Fibroblast of skin of right biceps (primary cell): ENCODE results near the gene P3H4.
A peak's percentile ranks its signal among the peaks of the same experiment; 100 is the strongest.
"Not testable (repeated sequence)": the region's sequence is repeated elsewhere in the genome, so short reads cannot be mapped to it uniquely, and the experiment has no call there.

Experiments
- DNase-seq: peaks from one replicate; pipeline ENCODE4 v3.0.0-alpha.2; 2013

The P3H4 gene, protein sequence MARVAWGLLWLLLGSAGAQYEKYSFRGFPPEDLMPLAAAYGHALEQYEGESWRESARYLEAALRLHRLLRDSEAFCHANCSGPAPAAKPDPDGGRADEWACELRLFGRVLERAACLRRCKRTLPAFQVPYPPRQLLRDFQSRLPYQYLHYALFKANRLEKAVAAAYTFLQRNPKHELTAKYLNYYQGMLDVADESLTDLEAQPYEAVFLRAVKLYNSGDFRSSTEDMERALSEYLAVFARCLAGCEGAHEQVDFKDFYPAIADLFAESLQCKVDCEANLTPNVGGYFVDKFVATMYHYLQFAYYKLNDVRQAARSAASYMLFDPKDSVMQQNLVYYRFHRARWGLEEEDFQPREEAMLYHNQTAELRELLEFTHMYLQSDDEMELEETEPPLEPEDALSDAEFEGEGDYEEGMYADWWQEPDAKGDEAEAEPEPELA

DNA sequence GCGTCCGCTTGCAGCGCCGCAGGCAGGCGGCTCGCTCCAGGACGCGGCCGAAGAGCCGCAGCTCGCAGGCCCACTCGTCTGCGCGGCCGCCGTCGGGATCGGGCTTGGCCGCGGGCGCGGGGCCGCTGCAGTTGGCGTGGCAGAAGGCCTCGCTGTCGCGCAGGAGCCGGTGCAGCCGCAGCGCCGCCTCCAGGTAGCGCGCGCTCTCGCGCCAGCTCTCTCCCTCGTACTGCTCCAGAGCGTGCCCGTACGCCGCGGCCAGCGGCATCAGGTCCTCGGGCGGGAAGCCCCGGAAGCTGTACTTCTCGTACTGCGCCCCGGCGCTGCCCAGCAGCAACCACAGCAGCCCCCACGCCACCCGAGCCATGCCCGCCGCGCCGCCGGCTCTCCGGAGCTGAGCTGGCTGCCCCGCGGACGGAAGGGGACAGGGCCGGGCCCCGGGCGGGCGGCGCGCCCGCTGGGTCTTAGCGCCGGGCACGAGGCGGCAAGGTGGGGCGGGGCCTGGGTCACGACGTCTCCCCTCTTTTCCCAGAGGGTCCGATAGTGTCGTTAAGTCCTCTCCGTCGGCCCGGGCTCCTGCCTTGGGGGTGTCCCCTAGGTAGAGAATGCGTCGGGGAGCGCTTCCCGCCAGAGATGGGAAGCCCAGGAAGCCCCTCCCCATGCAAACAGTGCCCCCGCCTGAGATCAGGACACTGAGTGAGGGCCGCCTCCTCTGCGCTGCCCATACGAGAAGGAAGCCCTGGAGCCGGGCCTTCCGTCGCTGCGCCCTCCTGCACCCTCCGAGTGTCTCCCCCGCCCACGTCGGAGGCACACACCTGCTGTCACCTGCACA lies at the start of gene P3H4:
Gene P3H4, minus strand, starts transcription at position 401 of the 832 bp plus-strand sequence. Its CDS starts 34 bp downstream, at position 367.
- peak; percentile 79 for DNase-seq

DNA sequence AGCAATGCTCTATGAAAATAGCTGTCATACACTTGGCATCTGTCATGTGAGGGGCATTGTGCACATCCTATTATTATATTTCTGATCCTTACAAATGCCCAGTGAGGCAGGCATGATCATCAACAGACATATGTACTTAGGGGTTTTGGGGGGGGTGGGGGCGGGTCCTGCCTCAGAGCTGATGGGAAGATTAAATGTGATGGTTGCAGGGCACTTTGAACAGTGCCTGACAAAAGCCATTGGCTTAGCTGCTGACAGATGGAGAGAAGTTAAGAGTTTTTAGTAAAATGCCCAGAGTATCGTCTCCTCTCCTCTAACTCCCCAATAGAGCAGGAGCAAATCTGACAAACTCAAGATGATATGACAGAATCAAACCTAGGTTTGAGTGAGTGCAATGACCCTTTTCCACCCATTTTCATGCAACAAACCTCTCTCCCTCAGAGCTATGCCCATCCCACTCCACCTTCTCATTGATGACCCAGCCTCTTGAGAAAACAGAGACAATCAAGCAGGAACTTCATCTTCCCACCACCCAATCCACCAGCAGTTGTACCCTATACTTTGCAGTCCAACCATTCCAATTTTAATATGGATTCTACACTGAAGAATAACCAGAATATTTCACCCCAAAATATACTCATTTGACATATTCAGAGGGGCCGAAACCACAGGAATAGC lies 48.6 kb upstream of the P3H4 start:
- no peak for DNase-seq

DNA sequence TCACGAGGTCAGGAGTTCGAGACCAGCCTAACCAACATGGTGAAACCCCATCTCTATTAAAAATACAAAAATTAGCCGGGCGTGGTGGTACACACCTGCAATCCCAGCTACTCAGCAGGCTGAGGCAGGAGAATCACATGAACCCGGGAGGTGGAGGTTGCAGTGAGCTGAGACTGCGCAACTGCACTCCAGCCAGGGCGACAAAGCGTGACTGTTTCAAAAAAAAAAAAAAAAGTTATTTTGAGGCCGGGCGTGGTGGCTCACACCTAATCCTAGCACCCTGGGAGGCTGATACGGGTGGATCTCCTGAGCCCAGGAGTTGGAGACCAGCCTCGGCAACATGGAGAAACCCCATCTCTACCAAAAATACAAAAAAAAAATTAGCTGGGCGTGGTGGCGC lies 39.6 kb upstream of the P3H4 start:
- not testable (repeated sequence) for DNase-seq

GRCh38 chr17:41849251-41849990 lies 37.7 kb upstream of the P3H4 start:
- no peak for DNase-seq

- DNase-seq: no peak
Measured at GRCh38 chr17:41848788-41849187, 37.0 kb upstream of the P3H4 start.

GRCh38 chr17:41844971-41845370 lies 33.2 kb upstream of the P3H4 start:
- DNase-seq: no peak

DNA sequence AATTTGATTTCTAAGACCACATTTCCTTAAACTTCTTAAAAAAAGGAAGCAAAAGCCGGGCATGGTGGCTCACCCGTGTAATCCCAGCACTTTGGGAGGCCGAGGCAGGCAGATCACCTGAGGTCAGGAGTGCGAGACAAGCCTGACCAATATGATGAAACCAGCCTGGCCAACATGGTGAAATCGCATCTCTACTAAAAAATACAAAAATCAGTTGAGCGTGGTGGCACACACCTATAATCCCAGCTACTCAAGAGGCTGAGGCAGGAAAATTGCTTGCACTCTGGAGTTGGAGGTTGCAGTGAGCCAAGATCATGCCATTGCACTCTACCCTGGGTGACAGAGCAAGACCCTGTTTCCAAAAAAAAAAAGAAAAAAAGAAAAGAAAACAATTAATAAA lies 29.0 kb upstream of the P3H4 start:
- not testable (repeated sequence) for DNase-seq

GRCh38 chr17:41839448-41839847 lies 27.7 kb upstream of the P3H4 start:
- DNase-seq: not testable (repeated sequence)

DNA sequence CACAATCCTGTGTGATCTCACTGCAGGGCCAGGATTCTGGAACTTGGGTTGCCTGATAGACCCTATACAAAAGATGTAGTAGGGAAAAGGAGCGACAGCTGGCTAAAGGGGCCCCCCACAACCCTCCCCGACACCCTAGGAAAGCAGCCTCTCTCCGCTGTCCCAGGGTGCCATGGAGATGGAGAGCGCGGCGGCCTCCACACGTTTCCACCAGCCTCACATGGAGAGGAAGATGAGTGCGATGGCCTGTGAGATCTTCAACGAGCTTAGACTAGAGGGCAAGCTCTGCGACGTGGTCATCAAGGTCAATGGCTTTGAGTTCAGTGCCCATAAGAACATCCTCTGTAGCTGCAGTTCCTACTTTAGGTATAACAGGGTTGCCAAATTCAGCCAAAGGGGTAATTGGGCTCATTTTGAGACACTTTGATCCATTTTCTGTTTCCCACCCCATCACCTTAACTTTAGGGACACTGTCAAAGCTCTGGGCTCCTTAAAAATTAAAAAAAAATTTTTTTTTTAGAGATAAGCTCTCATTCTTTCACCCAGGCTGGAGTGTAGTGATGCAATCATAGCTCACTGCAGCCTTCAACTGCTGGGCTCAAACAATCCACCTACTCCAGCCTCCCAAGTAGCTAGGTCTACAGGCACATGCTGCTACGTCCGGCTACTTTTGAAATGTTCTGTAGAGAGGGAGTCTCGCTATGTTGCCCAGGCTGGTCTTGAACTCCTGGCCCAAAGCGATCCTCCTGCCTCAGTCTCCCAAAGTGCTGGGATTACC lies 26.2 kb upstream of the P3H4 start, which contains the start of gene KLHL10:
Gene KLHL10, plus strand, starts transcription at position 65 of the 778 bp plus-strand sequence. Its CDS starts 108 bp downstream, at position 173.
- no peak for DNase-seq

DNA sequence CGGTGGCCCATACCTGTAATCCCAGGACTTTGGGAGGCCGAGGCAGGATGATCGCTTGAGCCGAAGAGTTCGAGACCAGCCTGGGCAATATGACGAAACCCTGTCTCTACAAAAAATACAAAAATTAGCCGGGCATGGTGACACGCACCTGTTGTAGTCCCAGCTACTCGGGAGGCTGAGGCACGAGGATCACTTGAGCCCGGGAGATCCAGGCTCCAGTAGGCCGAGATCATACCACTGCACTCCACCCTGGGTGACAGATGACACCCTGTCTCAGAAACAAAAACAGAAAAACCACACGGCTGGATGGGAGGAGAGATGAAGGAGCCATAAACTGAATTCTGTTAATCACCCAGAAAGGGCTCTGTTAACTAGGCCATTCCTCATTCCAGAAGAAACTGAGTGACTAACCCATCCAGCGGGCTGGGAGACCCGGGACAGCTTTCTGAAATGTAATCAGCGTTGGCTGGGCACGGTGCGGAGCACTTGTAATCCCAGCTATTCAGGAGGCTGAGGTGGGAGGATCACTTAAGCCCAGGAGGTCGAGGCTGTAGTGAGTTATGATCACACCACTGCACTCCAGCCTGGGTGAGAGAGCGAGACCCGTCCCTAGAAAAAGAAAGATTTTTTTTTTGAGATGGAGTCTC lies 24.9 kb upstream of the P3H4 start:
- DNase-seq: peak; percentile 20

- DNase-seq: peak; percentile 62
Measured at GRCh38 chr17:41835800-41836549, 24.2 kb upstream of the P3H4 start, which contains the start of gene NT5C3B. TSS of gene NT5C3B (minus strand) at chr17:41836232. CDS start at chr17:41836193, 39 bp downstream.

- DNase-seq: no peak
Measured at GRCh38 chr17:41835214-41835799, 23.6 kb upstream of the P3H4 start.

DNA sequence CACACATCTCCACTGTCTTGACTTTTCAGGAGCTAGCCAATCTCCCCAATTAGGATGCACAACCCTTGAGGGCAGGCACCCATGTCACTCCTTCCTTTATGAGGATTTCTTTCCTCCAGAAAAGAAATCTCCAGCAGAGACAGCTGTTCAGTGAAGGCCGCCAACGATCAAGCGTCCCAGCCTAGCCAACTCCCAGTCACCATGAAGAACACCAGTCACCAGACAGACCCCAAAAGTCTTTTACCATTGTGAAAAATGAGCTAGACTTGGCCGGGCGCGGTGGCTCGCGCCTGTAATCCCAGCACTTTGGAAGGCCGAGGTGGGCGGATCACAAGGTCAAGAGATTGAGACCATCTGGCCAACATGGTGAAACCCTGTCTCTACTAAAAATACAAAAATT lies 18.2 kb upstream of the P3H4 start:
- not testable (repeated sequence) for DNase-seq

DNA sequence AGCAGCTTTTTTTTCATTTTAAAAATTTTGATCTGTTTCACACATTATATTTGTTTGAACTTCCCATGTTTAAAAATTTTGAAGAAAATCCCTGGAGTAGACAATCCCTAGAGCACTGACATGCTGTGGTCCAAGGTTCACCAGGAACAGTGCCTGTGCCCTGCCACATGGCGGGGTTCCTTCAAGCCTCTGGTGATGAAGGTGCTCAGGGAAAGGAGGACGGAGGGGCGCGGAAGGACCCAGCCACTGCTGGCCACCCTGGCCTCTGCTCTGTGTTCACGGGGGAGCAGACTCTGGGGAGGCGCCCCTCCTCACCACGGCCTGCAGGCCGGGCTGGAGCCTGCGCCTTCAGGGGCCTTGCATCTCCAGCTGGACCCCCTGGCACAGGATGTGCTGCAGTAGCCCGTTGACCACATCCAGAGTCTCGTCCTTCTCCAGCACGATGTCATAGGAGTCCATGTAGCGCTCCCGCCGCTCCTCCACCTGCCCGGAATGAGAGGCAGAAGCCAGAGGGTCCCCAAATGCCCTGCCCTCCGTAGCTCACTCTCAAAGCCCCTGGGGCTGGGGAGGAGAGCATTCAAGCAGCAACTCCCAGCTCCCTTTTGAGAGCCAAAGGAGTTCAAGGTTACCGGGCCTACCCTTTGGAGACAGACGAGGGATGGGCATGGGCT lies 13.6 kb upstream of the P3H4 start:
- no peak for DNase-seq

DNA sequence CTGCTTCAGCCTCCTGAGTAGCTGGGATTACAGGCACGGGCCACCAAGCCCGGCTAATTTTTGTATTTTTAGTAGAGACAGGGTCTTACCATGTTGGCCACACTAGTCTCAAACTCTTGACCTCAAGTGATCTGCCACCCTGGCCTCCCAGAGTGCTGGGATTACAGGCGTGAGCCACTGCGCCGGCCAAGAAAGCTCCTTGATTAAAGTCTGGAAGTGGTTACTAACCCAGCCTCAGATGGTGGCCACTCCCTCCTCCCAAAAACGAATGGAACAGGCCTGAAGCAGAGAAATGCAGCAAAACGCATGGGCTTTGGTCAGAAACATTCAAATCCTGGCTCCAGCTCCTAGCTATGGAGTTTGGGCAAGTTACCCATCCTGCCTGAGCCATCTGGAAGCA lies 12.3 kb upstream of the P3H4 start:
- DNase-seq: no peak

- no peak for DNase-seq
Measured at GRCh38 chr17:41823580-41823979, 11.8 kb upstream of the P3H4 start.

- DNase-seq: no peak
Measured at GRCh38 chr17:41823141-41823524, 11.4 kb upstream of the P3H4 start.

- no peak for DNase-seq
Measured at GRCh38 chr17:41822216-41823140, 10.7 kb upstream of the P3H4 start.
